BJ (cell line): Measurements from ENCODE around the gene TPD52L2. TPM values are rescaled to one million over a fixed set of nuclear protein-coding genes. Genes with fewer than 3 reads are reported as not detected.

Source experiments
- CTCF ChIA-PET: fragments of 350-600 bp; formaldehyde crosslinking; extraction: SDS; loops from one replicate; lab custom pipeline; 2021; ENCODE audit warnings: antibody characterized with exemption, inconsistent platforms; lab: Yijun Ruan, JAX
- POLR2A ChIA-PET: fragments of 300-600 bp; sonication (Branson Sonifier 250); formaldehyde crosslinking; extraction: SDS; loops from one replicate; lab custom pipeline; 2021; ENCODE audit warnings: antibody characterized with exemption; lab: Charles Lee
- DNase-seq: peaks from one replicate; pipeline ENCODE4 v3.0.0-alpha.2; 2011; ENCODE audit warnings: low read depth
- H3K27me3 ChIP-seq: 2 replicates; pipeline ENCODE4 v1.6.0; 2011; ENCODE audit warnings: low read length; ENCODE audit not compliant: control insufficient read depth, insufficient read depth
- H3K36me3 ChIP-seq: 2 replicates; pipeline ENCODE4 v1.5.1; 2011; ENCODE audit warnings: low read length; ENCODE audit not compliant: control insufficient read depth, insufficient read depth
- H3K4me3 ChIP-seq: 2 replicates; pipeline ENCODE4 v1.5.1; 2011; ENCODE audit warnings: low read depth, mild to moderate bottlenecking, control low read depth, low read length
- CTCF ChIP-seq: IDR thresholded peaks from 2 replicates; pipeline ENCODE4 v1.5.1; 2011; ENCODE audit warnings: low read depth, mild to moderate bottlenecking, control low read depth, inconsistent platforms, low read length, moderate library complexity; ENCODE audit not compliant: insufficient read depth
- polyA plus RNA-seq: library from polyadenylated mRNA; depleted of rRNA; stranded (reverse); fragments of >200 nt; gene quantifications from 2 replicates; pipeline ENCODE4 v1.2.3, GENCODE V29; 2011

The TPD52L2 gene
- polyA plus RNA-seq, 1 experiment: 288 TPM

- DNase-seq: peak; percentile 82
- TF ChIP-seq CTCF: no peak
- POLR2A ChIA-PET: no interaction called here
- no peaks in the 10 kb centered on the region; the same call in none of the 2 replicates for H3K27me3 ChIP-seq
- no peaks in the 10 kb centered on the region for H3K36me3 ChIP-seq
- CTCF ChIA-PET: interaction anchor here (0.8 to 1.5 kb wide), 4 partner anchors 18 to 60 kb away, joined by 3 read pairs; no protein-coding TSS in a partner anchor
- H3K4me3 ChIP-seq: no peak overlapping the region
Measured at GRCh38 chr20:63835021-63835858, 29.8 kb upstream of the TPD52L2 start.

DNA sequence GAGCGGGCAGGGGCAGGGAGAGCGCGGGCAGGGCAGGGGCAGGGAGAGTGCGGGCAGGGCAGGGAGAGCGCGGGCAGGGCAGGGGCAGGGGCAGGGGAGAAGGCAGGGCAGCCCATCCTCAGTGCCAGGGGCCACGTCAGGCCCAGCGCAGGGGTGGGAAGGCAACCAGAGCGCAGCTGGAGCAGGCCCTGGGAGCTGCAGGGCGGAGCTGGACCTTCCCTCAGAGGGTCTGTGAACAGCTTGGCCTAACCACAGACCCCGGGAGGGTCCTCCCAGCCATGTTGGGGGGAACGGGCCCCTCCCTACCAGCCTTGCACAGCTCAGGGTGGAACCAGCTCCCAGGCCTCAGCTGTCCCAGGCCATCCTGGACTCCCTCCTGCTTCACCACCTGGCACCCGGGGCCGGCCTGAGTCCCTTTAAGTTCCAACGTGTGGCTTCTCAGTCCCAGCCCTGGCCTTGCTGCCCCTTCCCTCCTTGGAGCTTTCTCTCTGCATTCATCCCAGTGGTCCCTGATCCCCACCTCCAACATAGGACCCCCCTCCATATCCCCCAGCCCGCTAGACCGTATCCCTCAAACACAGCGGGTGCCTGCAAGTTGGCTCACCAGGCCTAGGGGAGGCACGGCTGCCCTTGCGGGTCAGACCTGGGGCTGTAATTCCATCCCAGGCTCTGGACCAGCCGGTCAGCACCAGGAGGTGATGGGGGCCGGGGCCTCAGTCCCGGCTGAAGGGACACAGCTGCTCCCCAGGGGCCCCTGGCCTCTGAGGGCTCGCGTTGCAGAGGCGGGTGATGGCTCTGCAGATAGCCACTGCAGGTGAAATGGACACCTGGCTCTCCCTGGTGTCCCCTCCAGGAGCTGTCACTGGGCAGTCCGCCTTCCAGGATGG lies 28.4 kb upstream of the TPD52L2 start:
- Histone ChIP-seq H3K27me3 (no peaks in the 10 kb centered on the region; the same call in none of the 2 replicates), H3K36me3 (no peaks in the 10 kb centered on the region), H3K4me3 (no peak overlapping the region)
- POLR2A ChIA-PET: no interaction called here
- DNase-seq: no peak
- TF ChIP-seq CTCF: no peak
- CTCF ChIA-PET: interaction anchor here (1.6 kb wide), 1 partner anchor 61 kb away, joined by 4 read pairs; no protein-coding TSS in a partner anchor

- CTCF ChIA-PET: interaction anchor here (1.6 kb wide), 1 partner anchor 62 kb away, joined by 4 read pairs; no protein-coding TSS in a partner anchor
- H3K4me3 ChIP-seq: no peak overlapping the region
- no peak for DNase-seq
- no peaks in the 10 kb centered on the region for H3K36me3 ChIP-seq
- POLR2A ChIA-PET: no interaction called here
- no peaks in the 10 kb centered on the region; the same call in none of the 2 replicates for H3K27me3 ChIP-seq
- TF ChIP-seq CTCF: no peak
Measured at GRCh38 chr20:63837479-63837878, 27.6 kb upstream of the TPD52L2 start.

GRCh38 chr20:63839620-63840019 lies 25.4 kb upstream of the TPD52L2 start:
- TF ChIP-seq CTCF: no peak
- ChIA-PET CTCF (no interaction called here), POLR2A (no interaction called here)
- Histone ChIP-seq H3K4me3 (no peak overlapping the region), H3K36me3 (no peaks in the 10 kb centered on the region), H3K27me3 (peaks cover 2% of the 10 kb centered on the region)
- no peak for DNase-seq

DNA sequence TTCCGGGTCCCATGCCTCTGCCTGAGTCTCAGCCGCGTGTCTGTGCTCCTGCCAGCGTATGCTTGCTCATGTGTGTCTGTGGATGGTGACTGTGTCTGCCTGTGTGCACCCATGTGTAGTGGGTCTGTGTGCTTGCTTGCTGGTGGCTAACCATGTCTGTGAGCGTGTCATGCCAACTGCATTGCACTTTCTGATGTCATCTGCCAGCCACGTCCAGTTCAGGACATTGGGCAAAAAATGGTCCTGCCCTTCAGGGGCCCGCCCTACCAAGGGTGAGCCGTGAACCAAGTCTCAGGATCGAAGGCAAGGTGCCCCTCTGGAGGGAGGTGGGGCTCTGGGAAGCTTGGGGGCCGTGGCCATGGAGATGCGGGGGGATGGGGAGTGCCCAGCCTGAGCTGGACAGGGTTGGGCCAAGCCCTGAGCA lies 24.7 kb upstream of the TPD52L2 start:
- CTCF ChIA-PET: no interaction called here
- no peak for TF ChIP-seq CTCF
- POLR2A ChIA-PET: no interaction called here
- peaks cover 2% of the 10 kb centered on the region for H3K27me3 ChIP-seq
- H3K36me3 ChIP-seq: no peaks in the 10 kb centered on the region
- DNase-seq: no peak
- H3K4me3 ChIP-seq: no peak overlapping the region
